Right atrium auricular region (tissue), 2 donors: Measurements from ENCODE around the gene GBF1. TPM values are rescaled to one million over a fixed set of nuclear protein-coding genes. Genes with fewer than 3 reads are reported as not detected.
"Not testable (repeated sequence)": the region's sequence is repeated elsewhere in the genome, so short reads cannot be mapped to it uniquely, and the experiment has no call there.

Experiments used
- DNase-seq: peaks from one replicate; pipeline ENCODE4 v3.0.0-alpha.2; 2019; ENCODE audit warnings: low spot score
- H3K27ac ChIP-seq, 2 donors: fragments of 200-600 bp; sonication (generic); 1 replicate in 1 of 2; 2 replicates in 1 of 2; pipeline ENCODE4 v1.5.1; 2016 to 2019
- H3K27me3 ChIP-seq, 2 donors: fragments of 200-600 bp; sonication (generic); one replicate each; pipeline versions ENCODE4 v1.5.1 to v1.6.0; 2017 to 2019
- H3K36me3 ChIP-seq: fragments of 200-600 bp; sonication (generic); one replicate; pipeline ENCODE4 v1.5.1; 2016
- H3K4me1 ChIP-seq, 2 donors: fragments of 200-600 bp; sonication (generic); one replicate each; pipeline versions ENCODE4 v1.5.1 to v1.6.0; 2017 to 2019
- H3K4me3 ChIP-seq, 2 donors: fragments of 200-600 bp; sonication (generic); 1 replicate in 1 of 2; 2 replicates in 1 of 2; pipeline ENCODE4 v1.5.1; 2017 to 2019; ENCODE audit warnings: mild to moderate bottlenecking in 1 of 2, moderate library complexity in 1 of 2
- H3K9me3 ChIP-seq, 2 donors: fragments of 200-600 bp; sonication (generic); one replicate each; pipeline ENCODE4 v1.5.1; 2019
- total RNA-seq, 2 donors: library from RNA; depleted of rRNA; stranded (reverse); fragments of >200 nt; gene quantifications; one replicate each; pipeline ENCODE4 v1.1.0, GENCODE V29; 2016
- TF ChIP-seq, protein P1 (sequence below), 2 donors: fragments of 200-600 bp; sonication (generic); IDR thresholded peaks; one replicate each; pipeline ENCODE4 v1.5.1; 2019; ENCODE audit warnings: antibody characterized with exemption in 2 of 2

The GBF1 gene
- total RNA-seq, 2 donors from 2014 or later = 38.5 to 38.9 TPM

- no peaks in the 10 kb centered on the region for H3K27me3 ChIP-seq
- DNase-seq = no peak
- H3K4me1 ChIP-seq = peaks cover 0 to 19% of the 10 kb centered on the region in 2 donors
- no peak overlapping the region for H3K27ac ChIP-seq
- H3K4me3 ChIP-seq = no peak overlapping the region
- TF ChIP-seq, protein P1, sequence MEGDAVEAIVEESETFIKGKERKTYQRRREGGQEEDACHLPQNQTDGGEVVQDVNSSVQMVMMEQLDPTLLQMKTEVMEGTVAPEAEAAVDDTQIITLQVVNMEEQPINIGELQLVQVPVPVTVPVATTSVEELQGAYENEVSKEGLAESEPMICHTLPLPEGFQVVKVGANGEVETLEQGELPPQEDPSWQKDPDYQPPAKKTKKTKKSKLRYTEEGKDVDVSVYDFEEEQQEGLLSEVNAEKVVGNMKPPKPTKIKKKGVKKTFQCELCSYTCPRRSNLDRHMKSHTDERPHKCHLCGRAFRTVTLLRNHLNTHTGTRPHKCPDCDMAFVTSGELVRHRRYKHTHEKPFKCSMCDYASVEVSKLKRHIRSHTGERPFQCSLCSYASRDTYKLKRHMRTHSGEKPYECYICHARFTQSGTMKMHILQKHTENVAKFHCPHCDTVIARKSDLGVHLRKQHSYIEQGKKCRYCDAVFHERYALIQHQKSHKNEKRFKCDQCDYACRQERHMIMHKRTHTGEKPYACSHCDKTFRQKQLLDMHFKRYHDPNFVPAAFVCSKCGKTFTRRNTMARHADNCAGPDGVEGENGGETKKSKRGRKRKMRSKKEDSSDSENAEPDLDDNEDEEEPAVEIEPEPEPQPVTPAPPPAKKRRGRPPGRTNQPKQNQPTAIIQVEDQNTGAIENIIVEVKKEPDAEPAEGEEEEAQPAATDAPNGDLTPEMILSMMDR (IDR thresholded peaks at IDR 0.05) = no peak
- no peaks in the 10 kb centered on the region for H3K9me3 ChIP-seq
- H3K36me3 ChIP-seq = no peaks in the 10 kb centered on the region
Measured at GRCh38 chr10:102302611-102303010, 57.3 kb downstream of the GBF1 start.

- peaks cover 0 to 18% of the 10 kb centered on the region in 2 donors for H3K4me1 ChIP-seq
- no peak overlapping the region for H3K27ac ChIP-seq
- TF ChIP-seq, protein P1 (IDR thresholded peaks at IDR 0.05) = no peak
Measured at GRCh38 chr10:102306006-102306405, 60.7 kb downstream of the GBF1 start.

GRCh38 chr10:102306710-102307109 is 61.4 kb downstream of the GBF1 start:
- Histone ChIP-seq H3K27me3 (no peaks in the 10 kb centered on the region), H3K4me3 (no peak overlapping the region), H3K4me1 (peaks cover 0 to 25% of the 10 kb centered on the region in 2 donors), H3K27ac (no peak overlapping the region), H3K36me3 (no peaks in the 10 kb centered on the region), H3K9me3 (no peaks in the 10 kb centered on the region)
- no peak for DNase-seq
- TF ChIP-seq, protein P1 (IDR thresholded peaks at IDR 0.05) = no peak

More at GRCh38 chr10:102306006-102306405, 60.7 kb downstream of the GBF1 start:
- Histone ChIP-seq H3K27me3 (no peaks in the 10 kb centered on the region), H3K9me3 (no peaks in the 10 kb centered on the region), H3K36me3 (no peaks in the 10 kb centered on the region), H3K4me3 (no peak overlapping the region)
- no peak for DNase-seq

GRCh38 chr10:102308318-102308717 is 63.0 kb downstream of the GBF1 start:
- not testable (repeated sequence) for DNase-seq, H3K27me3 ChIP-seq, H3K4me3 ChIP-seq, H3K27ac ChIP-seq, H3K9me3 ChIP-seq, H3K36me3 ChIP-seq
- H3K4me1 ChIP-seq = peaks cover 0 to 36% of the 10 kb centered on the region in 2 donors

DNA sequence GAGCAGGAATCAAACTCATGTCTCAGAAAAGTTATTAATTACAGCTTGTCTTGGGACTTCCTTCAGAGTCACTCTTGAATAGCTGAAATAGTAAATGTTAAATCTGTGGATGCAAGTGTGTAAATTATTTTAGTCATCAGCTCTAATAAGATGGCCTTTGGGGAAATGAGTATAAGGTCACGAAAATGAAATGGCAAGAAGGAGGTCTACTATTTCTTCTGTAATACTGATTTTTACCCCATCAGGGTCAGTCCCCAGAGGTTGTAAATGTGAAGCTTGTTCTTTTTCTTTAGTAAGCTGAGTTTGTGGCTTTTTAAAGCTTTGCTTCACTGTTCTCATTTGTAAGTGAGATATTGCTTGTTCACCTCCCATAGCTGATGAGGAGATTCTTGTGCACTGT is 63.9 kb downstream of the GBF1 start:
- H3K36me3 ChIP-seq = no peaks in the 10 kb centered on the region
- no peak overlapping the region for H3K4me3 ChIP-seq
- no peak overlapping the region for H3K27ac ChIP-seq
- peaks cover 0 to 41% of the 10 kb centered on the region in 2 donors for H3K4me1 ChIP-seq
- TF ChIP-seq, protein P1 (IDR thresholded peaks at IDR 0.05) = no peak
- no peaks in the 10 kb centered on the region for H3K27me3 ChIP-seq
- DNase-seq = no peak
- no peaks in the 10 kb centered on the region for H3K9me3 ChIP-seq

- TF ChIP-seq, protein P1 (IDR thresholded peaks at IDR 0.05) = no peak
- H3K4me1 ChIP-seq = peaks cover 0 to 41% of the 10 kb centered on the region in 2 donors
- H3K27ac ChIP-seq = no peak overlapping the region
- H3K36me3 ChIP-seq = no peaks in the 10 kb centered on the region
- H3K27me3 ChIP-seq = no peaks in the 10 kb centered on the region
- no peak overlapping the region for H3K4me3 ChIP-seq
- DNase-seq = no peak
- no peaks in the 10 kb centered on the region for H3K9me3 ChIP-seq
Measured at GRCh38 chr10:102309916-102310315, 64.6 kb downstream of the GBF1 start.
